Amygdala (tissue), 56 donors: ENCODE data around the gene PLXNB3.
"Not testable (repeated sequence)": the region's sequence is repeated elsewhere in the genome, so short reads cannot be mapped to it uniquely, and the experiment has no call there.

Experiments
- DNase-seq, 56 donors: peaks; one replicate each; lab custom pipeline; 2025; lab: John Stamatoyannopoulos, UW

The PLXNB3 gene

GRCh38 chrX:153731845-153732215, 32.2 kb upstream of the PLXNB3 start:
- DNase-seq = no peak

DNA sequence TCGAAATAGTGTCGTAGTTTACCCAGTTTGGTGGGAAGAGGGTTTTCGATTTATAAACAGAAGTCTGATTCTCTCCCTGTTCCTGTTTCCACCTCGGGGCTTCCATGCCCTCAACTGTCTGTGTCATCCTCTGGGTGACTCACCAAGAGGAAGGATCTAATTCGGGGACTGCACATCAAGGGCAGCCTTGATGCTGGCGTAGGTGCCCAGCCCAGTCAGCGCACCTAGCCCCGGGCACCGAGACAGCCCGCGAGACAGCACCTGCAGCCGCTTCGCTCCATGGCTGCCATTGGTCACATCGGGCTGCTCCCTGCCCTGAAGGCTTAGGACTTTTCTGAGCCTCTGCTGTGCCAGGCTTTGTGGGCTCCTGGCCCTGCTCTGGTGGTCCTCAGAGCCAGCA, 31.6 kb upstream of the PLXNB3 start:
- DNase-seq = no peak

DNA sequence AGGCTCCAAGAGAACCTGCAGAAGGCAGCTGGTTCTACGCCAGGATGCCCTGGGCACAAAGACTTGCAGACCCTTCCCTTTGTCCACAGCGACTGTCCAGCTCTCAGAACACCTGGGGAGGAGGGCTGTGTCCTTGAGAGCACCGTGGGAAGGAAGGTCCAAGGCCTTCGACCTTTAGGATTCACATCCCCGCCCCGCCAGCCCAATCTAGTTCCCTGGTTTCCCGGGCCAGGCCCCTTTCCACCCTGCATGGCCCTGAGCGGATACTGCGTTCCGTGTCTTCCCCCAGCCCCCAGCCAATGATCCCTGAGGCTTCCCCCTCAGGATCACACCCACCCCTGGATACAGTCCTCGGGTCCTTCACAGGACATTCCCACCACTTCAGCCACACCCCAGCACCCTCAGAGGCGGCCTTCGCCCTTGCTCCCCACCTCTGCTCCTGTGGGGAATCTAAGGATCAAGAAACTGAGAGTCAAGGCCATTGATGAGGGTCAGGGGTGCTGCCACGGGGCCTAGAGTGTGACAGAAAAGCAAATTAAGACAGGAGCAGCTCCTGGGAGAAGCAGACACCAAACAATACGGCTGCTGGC, 30.3 kb upstream of the PLXNB3 start:
- no peak for DNase-seq

DNA sequence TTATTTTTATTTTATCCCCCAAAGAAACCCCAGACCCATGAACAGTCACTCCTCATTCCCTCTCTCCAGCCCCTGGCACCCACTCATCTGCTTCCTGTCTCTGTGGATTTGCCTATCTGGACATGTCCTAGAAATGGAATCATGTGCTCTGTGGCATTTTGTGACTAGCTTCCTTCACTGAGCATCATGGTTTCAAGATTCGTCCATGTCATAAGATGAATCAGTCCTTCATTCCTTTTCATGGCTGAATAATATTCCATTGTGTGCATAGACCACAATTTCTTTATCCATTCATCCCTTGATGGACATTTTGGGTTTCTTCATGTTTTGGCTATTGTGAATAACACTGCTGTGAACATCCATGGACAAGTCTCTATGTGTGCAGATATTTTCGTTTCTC, 29.2 kb upstream of the PLXNB3 start:
- DNase-seq = no peak

DNA sequence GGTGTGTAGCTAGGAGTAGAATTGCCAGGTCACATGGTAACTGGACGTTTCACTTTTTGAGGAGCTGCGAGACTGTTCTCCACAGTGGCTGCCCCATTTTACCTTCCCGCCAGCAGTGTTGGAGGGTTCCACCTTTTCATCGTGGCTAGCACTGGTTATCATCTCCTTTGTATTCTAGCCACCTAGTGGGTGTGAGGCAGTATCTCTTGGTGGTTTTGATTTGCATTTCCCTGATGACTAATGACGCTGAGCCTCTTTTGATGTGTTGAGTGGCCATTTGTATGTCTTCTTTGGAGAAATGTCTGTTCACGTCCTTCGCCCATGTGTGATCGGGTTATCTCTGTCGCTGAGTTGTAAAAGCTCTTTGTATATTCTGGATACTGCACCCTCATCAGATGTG, 28.8 kb upstream of the PLXNB3 start:
- no peak for DNase-seq

DNA sequence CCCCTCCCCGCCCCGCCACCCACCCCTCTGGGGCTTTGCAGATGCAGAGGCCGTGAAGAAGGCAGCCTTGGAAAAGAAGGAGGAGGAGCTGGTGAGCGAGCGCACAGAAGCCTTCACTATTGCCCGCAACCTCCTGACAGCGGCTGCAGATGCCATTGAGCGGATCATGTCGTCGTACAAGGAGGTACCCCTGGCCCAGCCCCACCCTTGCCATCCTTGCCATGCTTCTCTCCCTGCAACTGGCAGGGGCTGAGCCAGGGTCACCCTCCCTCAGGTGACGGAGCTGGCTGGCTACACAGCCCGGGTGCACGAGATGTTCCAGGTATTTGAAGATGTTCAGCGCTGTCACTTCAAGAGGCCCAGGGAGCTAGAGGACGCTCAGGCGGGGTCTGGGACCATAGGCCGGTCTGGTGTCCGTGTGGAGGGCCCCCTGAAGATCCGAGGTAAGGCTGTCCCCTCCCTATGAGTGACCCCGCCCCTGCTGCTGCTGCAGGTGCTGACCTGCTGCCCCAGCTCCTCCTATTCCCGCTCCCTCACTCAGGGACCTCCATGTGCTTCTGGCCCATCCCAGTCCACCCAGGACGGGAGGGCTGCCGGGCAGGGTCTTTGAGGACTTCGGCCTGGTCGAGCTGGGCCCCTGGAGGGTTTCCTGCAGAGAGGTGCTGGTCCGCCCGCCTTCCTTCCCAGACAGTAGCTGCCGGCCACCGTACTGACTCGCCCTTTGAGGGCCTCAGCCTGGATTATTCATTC, 27.8 kb upstream of the PLXNB3 start:
- DNase-seq = no peak

DNA sequence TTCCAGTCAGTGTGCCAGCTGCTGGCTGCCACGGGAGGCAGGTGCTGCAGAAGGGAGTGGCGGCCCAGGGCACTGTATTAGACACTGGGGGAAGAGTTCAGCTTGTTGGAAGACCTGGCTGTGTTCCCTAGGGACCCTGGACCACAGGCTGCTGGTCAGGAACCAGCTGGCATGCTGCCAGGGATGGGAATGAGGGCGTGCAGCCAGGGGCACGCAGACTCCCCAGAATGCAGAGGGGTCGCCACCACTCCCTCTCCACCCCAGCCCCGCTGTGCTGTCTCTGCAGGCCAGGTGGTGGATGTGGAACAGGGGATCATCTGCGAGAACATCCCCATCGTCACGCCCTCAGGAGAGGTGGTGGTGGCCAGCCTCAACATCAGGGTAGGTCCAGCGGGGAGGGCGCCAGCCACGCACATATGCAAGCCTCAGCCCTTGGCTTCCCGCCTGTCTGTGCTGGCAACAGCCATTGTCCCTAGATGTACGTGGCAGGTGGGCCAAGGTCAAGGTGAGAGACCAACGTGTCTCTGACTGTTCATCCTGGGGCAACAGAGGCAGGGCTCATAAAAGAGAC, 27.1 kb upstream of the PLXNB3 start:
- no peak for DNase-seq

GRCh38 chrX:153738056-153738605, 25.9 kb upstream of the PLXNB3 start:
- no peak for DNase-seq

DNA sequence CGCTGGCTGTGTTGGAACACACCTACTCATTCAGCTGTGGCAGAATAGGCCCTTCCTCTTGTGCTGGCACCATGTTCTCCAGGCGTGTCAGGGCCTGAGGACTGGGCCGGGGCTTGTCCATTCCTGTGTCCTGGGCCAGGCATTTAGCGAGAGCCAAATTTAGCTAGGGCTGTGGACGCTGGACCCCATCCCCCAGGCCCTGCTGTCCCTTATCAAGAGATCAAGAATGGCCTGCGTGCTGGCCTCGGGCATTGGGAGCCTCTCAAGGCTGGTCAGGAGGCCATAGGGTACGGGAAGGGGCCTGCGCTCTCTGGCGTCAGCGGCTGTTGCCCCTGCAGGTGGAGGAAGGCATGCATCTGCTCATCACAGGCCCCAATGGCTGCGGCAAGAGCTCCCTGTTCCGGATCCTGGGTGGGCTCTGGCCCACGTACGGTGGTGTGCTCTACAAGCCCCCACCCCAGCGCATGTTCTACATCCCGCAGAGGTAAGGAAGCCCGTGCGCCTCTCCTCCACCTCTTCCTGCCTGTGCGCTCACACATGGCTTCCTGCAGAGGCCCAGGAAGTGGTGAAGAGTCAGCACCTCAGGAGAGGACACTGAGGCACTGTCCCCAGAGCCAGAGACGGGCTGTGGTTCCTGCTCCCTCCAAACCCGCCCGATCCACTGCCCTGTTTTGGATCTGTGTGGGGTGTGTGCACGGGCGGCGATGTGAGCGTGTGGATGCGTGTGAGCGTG, 24.1 kb upstream of the PLXNB3 start:
- DNase-seq = no peak

DNA sequence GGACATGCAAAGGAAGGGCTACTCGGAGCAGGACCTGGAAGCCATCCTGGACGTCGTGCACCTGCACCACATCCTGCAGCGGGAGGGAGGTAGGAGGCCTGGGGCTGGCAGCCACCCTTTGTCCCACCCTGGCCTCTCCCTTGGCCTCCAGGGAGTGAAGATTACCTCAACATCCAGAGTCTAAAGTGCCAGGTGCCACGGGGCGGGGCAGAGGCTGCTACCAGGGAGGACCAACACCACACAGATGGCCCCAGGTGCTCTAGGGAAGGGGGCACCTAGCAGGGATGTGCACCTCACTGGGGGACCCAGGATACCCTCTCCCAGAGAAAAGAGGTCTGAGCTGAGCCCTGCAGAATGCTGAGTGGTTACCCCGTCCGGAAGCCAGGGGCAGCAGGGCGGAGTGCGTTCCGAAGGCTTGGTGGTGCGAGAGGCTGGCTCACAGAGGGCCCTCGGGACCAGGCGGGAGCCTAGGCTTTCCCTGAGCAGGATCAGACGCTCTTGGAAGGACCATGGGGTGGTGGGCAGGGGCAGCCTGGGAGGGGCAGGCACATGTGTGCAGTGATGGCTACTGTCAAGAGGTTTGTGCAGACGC, 23.3 kb upstream of the PLXNB3 start:
- no peak for DNase-seq

DNA sequence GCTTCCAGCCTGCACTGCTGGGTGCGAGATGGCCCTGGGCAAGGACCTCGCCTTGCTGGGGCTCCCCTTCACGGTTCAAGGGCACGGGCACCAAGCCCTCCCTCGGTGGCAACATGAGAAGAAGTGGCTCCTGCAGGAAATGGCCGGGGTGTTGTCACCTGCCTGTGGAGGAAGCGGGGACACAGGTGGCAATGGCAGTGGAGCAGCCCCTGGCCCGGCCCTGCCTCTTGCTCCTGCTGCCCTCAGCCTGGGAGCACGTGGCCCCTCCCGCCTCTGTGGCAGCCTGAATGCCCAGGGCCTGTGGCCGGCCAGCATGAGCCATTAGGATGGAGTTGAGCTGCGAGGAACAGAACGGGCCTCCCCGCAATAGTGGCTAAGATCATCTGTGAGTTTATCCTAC, 22.6 kb upstream of the PLXNB3 start:
- DNase-seq = no peak

GRCh38 chrX:153742111-153742510, 21.9 kb upstream of the PLXNB3 start:
- not testable (repeated sequence) for DNase-seq

- not testable (repeated sequence) for DNase-seq
Measured at GRCh38 chrX:153742796-153743467, 21.1 kb upstream of the PLXNB3 start.

- not testable (repeated sequence) for DNase-seq
Measured at GRCh38 chrX:153743468-153744209, 20.4 kb upstream of the PLXNB3 start.

GRCh38 chrX:153744210-153745066, 19.6 kb upstream of the PLXNB3 start:
- DNase-seq = peak in 7 of 56 donors; percentile 8 to 44 (median 32)

- not testable (repeated sequence) for DNase-seq
Measured at GRCh38 chrX:153745067-153745433, 19.0 kb upstream of the PLXNB3 start.

- no peak for DNase-seq
Measured at GRCh38 chrX:153746359-153746758, 17.7 kb upstream of the PLXNB3 start.

DNA sequence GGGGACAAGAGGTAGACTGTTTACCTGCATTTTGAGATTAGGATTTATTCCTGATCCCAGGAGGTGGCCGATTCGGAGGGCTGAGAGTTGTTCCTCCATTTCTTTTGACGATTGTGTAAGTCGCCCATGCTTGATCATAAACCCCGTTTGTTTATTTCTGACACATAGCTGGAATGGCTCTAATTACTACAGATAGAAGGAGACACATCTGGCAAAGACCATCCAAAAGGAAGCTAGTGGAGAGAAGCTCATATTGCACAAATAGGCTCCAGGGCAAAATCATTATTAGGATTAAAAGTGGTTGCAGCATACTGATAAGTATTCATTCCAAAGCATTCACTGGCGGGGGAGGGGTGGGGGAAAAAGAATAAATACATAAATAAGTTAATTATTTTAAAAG, 17.1 kb upstream of the PLXNB3 start:
- not testable (repeated sequence) for DNase-seq
